ENCODE data around the gene PCA3.

The PCA3 gene

DNA sequence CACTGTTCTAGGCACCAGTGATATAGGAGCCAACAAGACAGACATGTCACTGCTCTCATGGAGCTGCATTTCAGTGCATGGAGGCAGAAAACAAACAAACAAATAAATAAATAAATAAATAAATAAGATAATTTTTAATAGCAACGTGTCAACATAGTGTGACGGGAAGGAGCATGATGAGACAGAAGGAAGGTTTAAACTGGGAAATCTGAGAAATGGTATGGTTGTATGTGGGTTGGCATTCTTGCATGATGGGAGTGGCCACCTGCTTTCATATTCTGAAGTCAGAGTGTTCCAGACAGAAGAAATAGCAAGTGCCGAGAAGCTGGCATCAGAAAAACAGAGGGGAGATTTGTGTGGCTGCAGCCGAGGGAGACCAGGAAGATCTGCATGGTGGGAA, at the start of gene PCA3:
Gene PCA3, plus strand, starts transcription at position 301 of the 400 bp plus-strand sequence.
- no peak within 1 kb of the TSS for H3K9ac ChIP-seq (ENCODE audit: low read length)
- no peaks in the 10 kb centered on the region for H3K36me3 ChIP-seq (ENCODE audit: control insufficient read depth, insufficient read depth, low read length)
- H3K4me1 ChIP-seq (ENCODE audit: control insufficient read depth, insufficient read depth, low read length) = no peaks in the 10 kb centered on the region
- H3K27me3 ChIP-seq (ENCODE audit: control insufficient read depth, insufficient read depth, low read length) = no peaks in the 10 kb centered on the region
- H3K9me3 ChIP-seq (ENCODE audit: control insufficient read depth, low read length) = no peaks in the 10 kb centered on the region
- no peak within 1 kb of the TSS for H3K4me3 ChIP-seq (ENCODE audit: low read length)

DNA sequence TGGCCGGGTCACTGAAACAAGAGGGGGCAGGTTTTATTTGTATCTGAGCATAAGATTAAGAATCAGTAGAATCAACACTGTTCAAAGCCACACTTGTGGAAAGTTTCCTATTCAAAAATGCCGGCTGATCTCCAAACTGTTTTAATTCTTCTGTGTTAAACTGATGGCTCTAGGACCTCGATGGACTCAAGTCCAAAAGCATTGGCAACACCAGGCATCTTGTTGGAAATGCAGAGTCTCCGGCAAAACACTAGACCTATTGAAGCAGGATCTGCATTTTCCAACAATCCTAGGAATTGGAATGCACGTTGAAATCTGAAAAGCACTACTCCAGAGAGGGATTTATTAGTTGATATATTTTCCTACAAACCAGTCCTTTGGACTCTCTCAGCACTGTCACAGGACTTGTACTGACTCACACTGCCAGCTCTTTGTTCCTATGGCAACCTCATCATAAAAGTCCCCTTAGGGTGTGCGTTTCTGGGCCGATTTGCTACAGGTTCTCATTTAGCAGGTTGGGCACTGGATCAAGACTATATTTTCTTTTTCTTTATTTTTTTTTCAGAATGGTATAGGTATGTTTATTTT, 48.1 kb upstream of the PCA3 start:
- no peaks in the 10 kb centered on the region for H3K4me1 ChIP-seq (ENCODE audit: control insufficient read depth, insufficient read depth, low read length)
- no peaks in the 10 kb centered on the region for H3K36me3 ChIP-seq (ENCODE audit: control insufficient read depth, insufficient read depth, low read length)
- no peak overlapping the region for H3K4me3 ChIP-seq (ENCODE audit: low read length)
- H3K27me3 ChIP-seq (ENCODE audit: control insufficient read depth, insufficient read depth, low read length) = peaks cover 19% of the 10 kb centered on the region
- H3K9me3 ChIP-seq (ENCODE audit: control insufficient read depth, low read length) = no peaks in the 10 kb centered on the region
- H3K9ac ChIP-seq (ENCODE audit: low read length) = no peak overlapping the region

DNA sequence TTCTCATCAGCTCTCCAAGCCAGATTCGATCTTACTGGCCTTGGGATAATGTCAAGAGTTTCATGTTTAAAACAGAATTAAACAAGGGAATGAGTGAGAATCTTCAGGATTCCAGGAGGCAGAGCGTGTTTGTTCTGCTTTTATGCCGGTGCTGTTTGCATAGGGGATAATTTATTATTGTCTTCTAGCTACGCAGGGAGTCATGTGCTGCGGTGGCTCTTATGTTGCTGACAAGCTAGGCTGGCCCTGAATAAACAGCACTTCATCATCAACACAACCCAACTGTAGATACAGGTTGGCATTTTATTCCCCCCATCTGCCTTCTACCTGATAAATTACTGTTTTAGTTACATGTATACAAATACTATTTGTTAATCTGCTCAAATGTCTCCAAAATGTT, 47.1 kb upstream of the PCA3 start:
- Histone ChIP-seq H3K4me3 (ENCODE audit: low read length) (no peak overlapping the region), H3K9ac (ENCODE audit: low read length) (no peak overlapping the region), H3K36me3 (ENCODE audit: control insufficient read depth, insufficient read depth, low read length) (no peaks in the 10 kb centered on the region), H3K9me3 (ENCODE audit: control insufficient read depth, low read length) (no peaks in the 10 kb centered on the region), H3K27me3 (ENCODE audit: control insufficient read depth, insufficient read depth, low read length) (peaks cover 19% of the 10 kb centered on the region), H3K4me1 (ENCODE audit: control insufficient read depth, insufficient read depth, low read length) (no peaks in the 10 kb centered on the region)

DNA sequence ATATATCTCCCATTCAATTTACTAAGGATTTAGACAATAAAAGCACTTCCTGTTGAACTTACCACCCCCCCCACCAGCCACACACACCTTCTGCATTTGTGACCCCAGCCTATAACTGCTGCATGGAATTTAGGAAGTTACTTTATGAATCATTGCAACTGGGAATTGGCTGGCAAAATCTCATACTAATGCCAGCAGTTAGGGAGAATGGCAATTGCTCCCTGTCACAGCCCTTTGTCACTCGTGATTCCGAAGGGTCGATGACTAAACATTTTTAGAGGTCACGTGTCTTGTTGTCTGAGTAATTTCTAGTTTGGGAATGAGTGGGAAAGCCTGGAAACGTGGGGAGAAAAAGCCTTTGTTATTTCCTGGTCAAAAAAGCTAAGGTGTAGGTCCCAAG, 46.6 kb upstream of the PCA3 start:
- Histone ChIP-seq H3K4me3 (ENCODE audit: low read length) (no peak overlapping the region), H3K9ac (ENCODE audit: low read length) (no peak overlapping the region), H3K36me3 (ENCODE audit: control insufficient read depth, insufficient read depth, low read length) (no peaks in the 10 kb centered on the region), H3K9me3 (ENCODE audit: control insufficient read depth, low read length) (no peaks in the 10 kb centered on the region), H3K4me1 (ENCODE audit: control insufficient read depth, insufficient read depth, low read length) (no peaks in the 10 kb centered on the region), H3K27me3 (ENCODE audit: control insufficient read depth, insufficient read depth, low read length) (peaks cover 19% of the 10 kb centered on the region)

DNA sequence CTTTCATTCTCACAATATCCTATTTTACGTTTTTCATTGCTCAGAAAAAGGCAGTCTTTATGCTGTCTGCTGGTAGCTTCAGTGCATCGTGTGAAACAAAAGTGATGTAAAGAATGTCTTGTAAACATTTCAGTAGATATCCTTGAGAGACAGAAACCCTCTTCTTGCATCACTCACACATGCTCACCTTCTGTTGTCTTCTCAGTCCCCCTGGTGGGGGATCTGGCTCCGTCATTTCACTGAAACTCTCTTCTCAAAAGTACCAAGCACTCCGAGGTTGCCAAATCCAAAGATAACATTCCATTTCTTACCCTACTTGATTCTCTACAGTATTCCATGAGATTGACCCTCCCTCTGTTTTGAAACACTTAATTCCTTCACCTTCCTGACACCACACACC, 46.1 kb upstream of the PCA3 start:
- H3K9me3 ChIP-seq (ENCODE audit: control insufficient read depth, low read length) = no peaks in the 10 kb centered on the region
- H3K4me3 ChIP-seq (ENCODE audit: low read length) = no peak overlapping the region
- no peaks in the 10 kb centered on the region for H3K4me1 ChIP-seq (ENCODE audit: control insufficient read depth, insufficient read depth, low read length)
- H3K27me3 ChIP-seq (ENCODE audit: control insufficient read depth, insufficient read depth, low read length) = peaks cover 19% of the 10 kb centered on the region
- no peaks in the 10 kb centered on the region for H3K36me3 ChIP-seq (ENCODE audit: control insufficient read depth, insufficient read depth, low read length)
- H3K9ac ChIP-seq (ENCODE audit: low read length) = no peak overlapping the region

DNA sequence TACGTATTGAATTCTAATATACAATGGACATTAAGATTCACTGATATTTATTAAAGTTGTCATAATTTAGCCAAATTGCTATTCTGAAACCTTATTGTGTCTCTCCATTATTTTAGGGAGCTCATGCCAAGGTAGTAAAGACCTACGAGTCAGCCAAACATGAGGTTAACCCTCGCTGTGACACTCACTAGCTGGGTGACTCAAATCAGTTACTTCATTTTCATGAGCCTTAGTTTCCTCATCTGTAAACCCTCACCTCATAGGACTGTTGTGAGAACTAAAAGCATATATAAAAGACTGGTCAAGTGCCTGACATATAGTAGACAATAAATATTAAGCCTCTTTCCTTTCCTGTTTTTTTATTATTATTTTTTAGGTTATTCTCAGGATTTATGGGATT, 44.0 kb upstream of the PCA3 start:
- no peak overlapping the region for H3K9ac ChIP-seq (ENCODE audit: low read length)
- H3K36me3 ChIP-seq (ENCODE audit: control insufficient read depth, insufficient read depth, low read length) = no peaks in the 10 kb centered on the region
- H3K4me1 ChIP-seq (ENCODE audit: control insufficient read depth, insufficient read depth, low read length) = no peaks in the 10 kb centered on the region
- H3K27me3 ChIP-seq (ENCODE audit: control insufficient read depth, insufficient read depth, low read length) = peaks cover 16% of the 10 kb centered on the region
- H3K4me3 ChIP-seq (ENCODE audit: low read length) = no peak overlapping the region
- H3K9me3 ChIP-seq (ENCODE audit: control insufficient read depth, low read length) = no peaks in the 10 kb centered on the region

DNA sequence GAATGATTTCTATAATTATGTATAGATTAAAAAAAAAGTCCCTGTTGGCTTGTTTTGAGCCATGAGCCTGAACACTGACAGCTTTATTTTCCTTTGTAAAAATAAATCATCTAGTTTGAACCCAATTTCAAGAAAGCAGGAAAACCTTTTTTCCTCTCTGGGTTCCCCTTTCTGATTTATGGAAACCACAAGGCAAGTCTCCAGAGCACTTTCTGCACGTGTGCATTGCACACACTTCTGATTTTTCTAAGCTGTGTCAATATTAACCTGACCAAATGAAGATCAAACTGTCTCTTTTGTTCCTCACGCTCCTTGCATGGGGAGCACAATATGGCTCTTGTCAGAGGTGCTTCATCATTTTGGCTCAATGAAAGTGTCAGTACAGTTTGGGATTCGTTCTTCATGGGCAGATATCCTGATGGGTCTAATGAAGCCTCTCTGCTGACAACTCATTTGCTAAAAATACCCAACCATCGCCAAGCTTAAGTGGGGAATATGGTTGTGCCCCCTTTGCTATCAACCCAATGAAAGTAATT, 39.2 kb upstream of the PCA3 start:
- Histone ChIP-seq H3K9me3 (ENCODE audit: control insufficient read depth, low read length) (no peaks in the 10 kb centered on the region), H3K9ac (ENCODE audit: low read length) (no peak overlapping the region), H3K4me3 (ENCODE audit: low read length) (no peak overlapping the region), H3K27me3 (ENCODE audit: control insufficient read depth, insufficient read depth, low read length) (peaks cover 23% of the 10 kb centered on the region), H3K36me3 (ENCODE audit: control insufficient read depth, insufficient read depth, low read length) (no peaks in the 10 kb centered on the region), H3K4me1 (ENCODE audit: control insufficient read depth, insufficient read depth, low read length) (peaks cover 3% of the 10 kb centered on the region)

DNA sequence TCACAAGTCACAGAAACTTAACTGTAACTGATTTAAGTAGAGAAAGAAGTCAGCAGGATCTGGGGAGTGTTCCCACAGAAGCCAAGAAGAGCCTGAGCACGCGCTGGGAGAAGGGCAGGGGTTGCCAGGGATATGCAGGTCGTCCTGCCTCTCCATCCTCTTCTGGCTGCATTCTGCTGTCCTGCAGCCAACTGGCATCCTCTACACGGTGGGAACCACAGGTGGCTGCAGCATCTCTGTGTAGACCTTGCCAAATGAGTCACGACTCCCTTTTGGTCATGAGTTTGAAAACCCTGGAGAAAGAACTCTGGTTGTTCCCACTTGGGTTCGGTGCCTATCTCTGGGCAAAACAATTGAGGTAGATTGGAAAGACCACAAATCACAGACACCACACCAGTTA, 38.4 kb upstream of the PCA3 start:
- Histone ChIP-seq H3K27me3 (ENCODE audit: control insufficient read depth, insufficient read depth, low read length) (peaks cover 23% of the 10 kb centered on the region), H3K9ac (ENCODE audit: low read length) (no peak overlapping the region), H3K36me3 (ENCODE audit: control insufficient read depth, insufficient read depth, low read length) (no peaks in the 10 kb centered on the region), H3K9me3 (ENCODE audit: control insufficient read depth, low read length) (no peaks in the 10 kb centered on the region), H3K4me1 (ENCODE audit: control insufficient read depth, insufficient read depth, low read length) (peaks cover 6% of the 10 kb centered on the region), H3K4me3 (ENCODE audit: low read length) (no peak overlapping the region)

DNA sequence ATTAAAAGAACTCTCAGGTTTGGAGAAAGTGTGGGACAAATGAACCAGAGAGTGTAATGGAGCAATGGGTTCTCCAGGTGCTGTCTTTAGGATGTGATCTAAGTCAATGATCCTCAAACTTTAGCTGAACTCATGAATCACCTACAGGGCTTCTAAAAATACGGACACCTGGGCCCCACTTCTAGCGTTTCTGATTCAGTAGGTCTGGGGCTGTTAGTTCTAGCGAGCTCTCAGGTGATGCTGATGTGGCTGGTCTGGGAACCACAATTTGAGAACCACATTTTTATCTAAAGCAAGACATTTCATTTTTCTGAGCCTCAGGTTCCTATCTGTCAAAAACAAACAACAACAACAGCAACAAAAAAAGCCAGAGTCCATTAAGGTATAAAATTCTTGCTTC, 35.1 kb upstream of the PCA3 start:
- Histone ChIP-seq H3K4me1 (ENCODE audit: control insufficient read depth, insufficient read depth, low read length) (peaks cover 6% of the 10 kb centered on the region), H3K27me3 (ENCODE audit: control insufficient read depth, insufficient read depth, low read length) (peaks cover 25% of the 10 kb centered on the region), H3K9me3 (ENCODE audit: control insufficient read depth, low read length) (no peaks in the 10 kb centered on the region), H3K9ac (ENCODE audit: low read length) (no peak overlapping the region), H3K4me3 (ENCODE audit: low read length) (no peak overlapping the region), H3K36me3 (ENCODE audit: control insufficient read depth, insufficient read depth, low read length) (no peaks in the 10 kb centered on the region)

DNA sequence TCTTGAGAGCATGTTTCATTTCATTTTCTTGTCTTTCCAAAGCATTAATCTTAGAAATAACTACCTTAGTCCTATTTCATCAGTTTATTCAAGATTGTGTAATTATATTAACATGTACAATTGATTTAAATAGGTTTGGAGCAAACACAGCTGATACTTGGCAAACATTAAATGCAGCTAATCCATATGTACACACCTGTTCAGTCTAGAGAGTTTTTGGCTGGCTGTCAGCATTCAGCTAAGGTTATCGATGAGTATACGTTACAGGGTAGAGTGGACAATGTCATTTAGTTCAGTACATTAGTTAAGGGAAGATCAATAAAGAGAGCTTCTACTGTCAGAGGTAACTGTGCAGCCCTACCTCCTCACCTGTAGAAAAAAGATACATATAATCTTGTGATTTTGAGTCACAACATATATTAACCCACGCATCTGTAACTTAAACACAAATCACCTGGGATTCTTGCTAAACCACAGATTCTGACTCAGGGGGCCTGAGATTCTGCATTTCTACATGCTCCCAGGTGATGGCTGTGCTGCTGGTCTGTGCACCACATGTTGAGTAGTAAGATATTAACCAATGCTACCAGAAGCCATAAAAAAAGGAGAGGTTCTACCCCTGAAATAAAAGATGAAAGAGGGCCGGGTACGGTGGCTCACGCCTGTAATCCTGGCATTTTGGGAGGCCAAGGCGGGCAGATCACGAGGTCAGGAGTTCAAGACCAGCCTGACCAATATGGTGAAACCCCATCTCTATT, 34.1 kb upstream of the PCA3 start:
- peaks cover 6% of the 10 kb centered on the region for H3K4me1 ChIP-seq (ENCODE audit: control insufficient read depth, insufficient read depth, low read length)
- no peaks in the 10 kb centered on the region for H3K36me3 ChIP-seq (ENCODE audit: control insufficient read depth, insufficient read depth, low read length)
- H3K27me3 ChIP-seq (ENCODE audit: control insufficient read depth, insufficient read depth, low read length) = peaks cover 33% of the 10 kb centered on the region
- H3K9me3 ChIP-seq (ENCODE audit: control insufficient read depth, low read length) = no peaks in the 10 kb centered on the region
- H3K9ac ChIP-seq (ENCODE audit: low read length) = no peak overlapping the region
- no peak overlapping the region for H3K4me3 ChIP-seq (ENCODE audit: low read length)

DNA sequence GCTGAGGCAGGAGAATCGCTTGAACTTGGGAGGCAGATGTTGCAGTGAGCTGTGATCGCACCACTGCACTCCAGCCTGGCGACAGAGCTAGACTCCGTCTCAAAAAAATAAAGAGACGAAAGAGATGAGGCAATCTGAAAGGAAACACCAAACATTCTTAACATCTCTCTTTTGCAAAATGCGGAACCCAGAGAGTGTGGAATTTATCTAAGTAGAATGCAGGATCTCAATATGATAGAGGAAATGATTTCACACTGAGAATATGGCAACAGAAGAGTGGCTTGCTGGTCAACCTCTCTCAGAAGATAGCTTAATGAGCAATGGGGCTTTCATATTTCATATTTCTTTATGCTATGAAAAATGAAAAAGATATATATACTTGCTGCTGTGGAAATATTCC, 33.4 kb upstream of the PCA3 start:
- no peak overlapping the region for H3K9ac ChIP-seq (ENCODE audit: low read length)
- H3K4me3 ChIP-seq (ENCODE audit: low read length) = no peak overlapping the region
- H3K9me3 ChIP-seq (ENCODE audit: control insufficient read depth, low read length) = no peaks in the 10 kb centered on the region
- peaks cover 31% of the 10 kb centered on the region for H3K27me3 ChIP-seq (ENCODE audit: control insufficient read depth, insufficient read depth, low read length)
- H3K36me3 ChIP-seq (ENCODE audit: control insufficient read depth, insufficient read depth, low read length) = no peaks in the 10 kb centered on the region
- H3K4me1 ChIP-seq (ENCODE audit: control insufficient read depth, insufficient read depth, low read length) = peaks cover 6% of the 10 kb centered on the region

DNA sequence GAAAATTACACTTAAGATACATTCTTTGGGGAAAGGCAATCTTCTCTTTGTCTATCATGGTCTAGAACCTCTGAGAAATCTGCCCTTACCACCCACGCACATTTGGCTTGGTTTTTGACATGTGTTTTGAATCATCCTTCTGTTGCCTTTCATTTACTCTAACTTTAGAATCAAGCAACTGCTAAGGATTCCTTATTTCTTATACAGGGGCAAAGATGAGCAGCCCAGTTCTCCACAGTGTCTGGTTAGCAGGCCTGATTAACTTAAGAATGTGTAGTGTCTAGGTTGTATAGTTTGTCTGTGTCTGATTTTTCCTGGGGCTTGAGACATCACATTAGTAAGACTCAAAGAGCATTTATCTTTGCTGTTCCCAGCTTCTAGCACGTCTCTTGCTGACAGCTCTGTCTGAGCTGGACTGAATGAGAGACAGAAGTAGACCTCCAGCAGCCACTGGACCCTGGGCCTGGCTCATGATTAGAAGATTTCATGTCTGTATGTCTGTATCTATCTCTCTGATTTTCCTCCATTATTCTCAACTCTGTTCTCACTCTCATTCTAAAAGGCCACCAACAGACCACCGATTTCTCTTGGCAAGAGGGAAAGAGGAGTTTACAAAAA, 31.8 kb upstream of the PCA3 start:
- H3K9me3 ChIP-seq (ENCODE audit: control insufficient read depth, low read length) = no peaks in the 10 kb centered on the region
- H3K9ac ChIP-seq (ENCODE audit: low read length) = no peak overlapping the region
- H3K27me3 ChIP-seq (ENCODE audit: control insufficient read depth, insufficient read depth, low read length) = peaks cover 22% of the 10 kb centered on the region
- H3K4me1 ChIP-seq (ENCODE audit: control insufficient read depth, insufficient read depth, low read length) = peaks cover 6% of the 10 kb centered on the region
- no peaks in the 10 kb centered on the region for H3K36me3 ChIP-seq (ENCODE audit: control insufficient read depth, insufficient read depth, low read length)
- no peak overlapping the region for H3K4me3 ChIP-seq (ENCODE audit: low read length)

Data from mucosa of stomach (tissue), 1 donor.